ENCODE results near the gene LTBR.
"Not testable (repeated sequence)": the region's sequence is repeated elsewhere in the genome, so short reads cannot be mapped to it uniquely, and the experiment has no call there.

LTBR gene

DNA sequence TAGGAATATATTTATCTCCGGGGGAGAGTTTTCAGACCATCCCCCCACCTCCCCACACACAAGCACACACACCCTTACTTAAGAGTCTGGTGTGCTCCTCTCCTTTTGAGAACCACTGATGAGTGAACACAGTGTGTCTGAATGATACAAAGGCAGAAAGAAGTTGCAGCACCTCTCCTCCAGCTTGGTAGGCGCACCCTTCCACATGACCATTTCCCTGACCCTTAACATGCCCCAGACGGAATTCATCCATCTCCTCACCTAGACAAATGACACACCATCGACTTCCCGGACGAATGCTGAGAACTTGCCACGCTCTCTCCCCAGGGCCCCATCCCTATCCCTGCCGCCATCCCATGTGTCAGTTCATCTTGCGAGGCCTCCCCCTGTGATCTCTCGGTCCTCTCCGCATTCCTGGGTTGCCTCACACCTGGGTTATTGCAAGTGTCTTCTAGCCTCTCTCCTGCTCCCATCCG, 46.0 kb upstream of the LTBR start:
- no peaks in the 10 kb centered on the region for H3K27me3 ChIP-seq (ENCODE audit: low read length)
- no peaks in the 10 kb centered on the region for H3K9me2 ChIP-seq (replicated peaks; ENCODE audit: insufficient read depth, low read length)
- no peaks in the 10 kb centered on the region for H3F3A ChIP-seq (ENCODE audit: insufficient read depth)
- H3K36me3 ChIP-seq (ENCODE audit: low read length): no peaks in the 10 kb centered on the region
- H3K4me3 ChIP-seq (ENCODE audit: insufficient read depth, low read length, poor library complexity, severe bottlenecking): no peak overlapping the region
- H3K27ac ChIP-seq (ENCODE audit: low read depth, low read length): no peak overlapping the region
- no peaks in the 10 kb centered on the region for H4K20me1 ChIP-seq (ENCODE audit: low read depth, low read length)
- H3K4me2 ChIP-seq (ENCODE audit: low read depth, low read length, poor library complexity, severe bottlenecking): no peak overlapping the region
- TF ChIP-seq, protein P1, sequence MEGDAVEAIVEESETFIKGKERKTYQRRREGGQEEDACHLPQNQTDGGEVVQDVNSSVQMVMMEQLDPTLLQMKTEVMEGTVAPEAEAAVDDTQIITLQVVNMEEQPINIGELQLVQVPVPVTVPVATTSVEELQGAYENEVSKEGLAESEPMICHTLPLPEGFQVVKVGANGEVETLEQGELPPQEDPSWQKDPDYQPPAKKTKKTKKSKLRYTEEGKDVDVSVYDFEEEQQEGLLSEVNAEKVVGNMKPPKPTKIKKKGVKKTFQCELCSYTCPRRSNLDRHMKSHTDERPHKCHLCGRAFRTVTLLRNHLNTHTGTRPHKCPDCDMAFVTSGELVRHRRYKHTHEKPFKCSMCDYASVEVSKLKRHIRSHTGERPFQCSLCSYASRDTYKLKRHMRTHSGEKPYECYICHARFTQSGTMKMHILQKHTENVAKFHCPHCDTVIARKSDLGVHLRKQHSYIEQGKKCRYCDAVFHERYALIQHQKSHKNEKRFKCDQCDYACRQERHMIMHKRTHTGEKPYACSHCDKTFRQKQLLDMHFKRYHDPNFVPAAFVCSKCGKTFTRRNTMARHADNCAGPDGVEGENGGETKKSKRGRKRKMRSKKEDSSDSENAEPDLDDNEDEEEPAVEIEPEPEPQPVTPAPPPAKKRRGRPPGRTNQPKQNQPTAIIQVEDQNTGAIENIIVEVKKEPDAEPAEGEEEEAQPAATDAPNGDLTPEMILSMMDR (IDR thresholded peaks at IDR 0.05; ENCODE audit: insufficient read depth, low read length, poor library complexity, severe bottlenecking): no peak
- no peak for TF ChIP-seq EZH2phosphoT487 (conservative IDR thresholded peaks at IDR 0.05; ENCODE audit: low read length)
- H2AFZ ChIP-seq (ENCODE audit: low read depth, low read length, severe bottlenecking): no peak overlapping the region
- no peak overlapping the region for H3K9ac ChIP-seq (ENCODE audit: low read length)
- no peaks in the 10 kb centered on the region for H3K79me2 ChIP-seq (ENCODE audit: insufficient read depth, low read length)
- no peaks in the 10 kb centered on the region for H3K9me3 ChIP-seq (ENCODE audit: insufficient read depth, low read length)

DNA sequence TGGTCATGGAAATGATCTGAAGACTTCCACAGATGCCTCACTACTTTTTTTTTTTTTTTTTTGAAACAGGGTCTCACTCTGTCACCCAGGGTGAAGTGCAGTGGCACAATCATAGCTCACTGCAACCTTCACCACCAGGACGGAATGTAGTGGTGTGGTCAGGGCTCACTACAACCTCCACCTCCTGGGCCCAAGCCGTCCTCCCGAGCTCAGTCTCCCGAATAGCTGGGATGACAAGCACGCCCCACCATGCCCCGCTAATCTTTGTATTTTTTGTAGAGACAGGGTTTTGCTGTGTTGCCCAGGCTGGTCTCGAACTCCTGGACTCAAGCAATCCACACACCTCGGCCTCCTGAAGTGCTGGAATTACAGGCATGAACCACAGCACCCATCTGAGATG, 45.4 kb upstream of the LTBR start:
- not testable (repeated sequence) for H3K36me3 ChIP-seq (ENCODE audit: low read length); H3K4me3 ChIP-seq (ENCODE audit: insufficient read depth, low read length, poor library complexity, severe bottlenecking); H2AFZ ChIP-seq (ENCODE audit: low read depth, low read length, severe bottlenecking); H3K9me3 ChIP-seq (ENCODE audit: insufficient read depth, low read length); H3F3A ChIP-seq (ENCODE audit: insufficient read depth); H3K27me3 ChIP-seq (ENCODE audit: low read length); H3K4me2 ChIP-seq (ENCODE audit: low read depth, low read length, poor library complexity, severe bottlenecking); H3K9me2 ChIP-seq (replicated peaks; ENCODE audit: insufficient read depth, low read length); H3K79me2 ChIP-seq (ENCODE audit: insufficient read depth, low read length); H4K20me1 ChIP-seq (ENCODE audit: low read depth, low read length); H3K27ac ChIP-seq (ENCODE audit: low read depth, low read length); H3K9ac ChIP-seq (ENCODE audit: low read length)

DNA sequence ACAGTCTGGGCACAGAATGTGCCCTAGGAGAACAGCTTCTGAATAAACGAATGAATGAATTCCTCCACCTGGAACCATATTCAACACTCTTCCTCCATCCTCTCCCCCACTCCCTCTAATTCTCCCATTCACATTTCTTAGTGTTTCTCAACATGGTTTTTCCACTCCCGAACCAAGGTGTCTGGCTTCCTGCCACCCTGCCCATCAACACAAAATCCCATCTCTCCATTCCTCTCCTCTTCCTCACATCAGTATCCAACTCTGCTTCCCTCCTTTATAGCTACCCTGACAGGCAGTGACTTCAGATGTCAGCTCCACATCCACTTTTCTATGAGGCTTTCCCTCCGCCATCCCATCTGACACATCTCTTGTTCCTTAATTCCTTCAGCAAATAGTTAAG, 45.0 kb upstream of the LTBR start:
- Histone ChIP-seq H3K4me2 (ENCODE audit: low read depth, low read length, poor library complexity, severe bottlenecking) (no peak overlapping the region), H3K36me3 (ENCODE audit: low read length) (no peaks in the 10 kb centered on the region), H3K79me2 (ENCODE audit: insufficient read depth, low read length) (no peaks in the 10 kb centered on the region), H3K27ac (ENCODE audit: low read depth, low read length) (no peak overlapping the region), H3K9me2 (replicated peaks; ENCODE audit: insufficient read depth, low read length) (no peaks in the 10 kb centered on the region), H3K4me3 (ENCODE audit: insufficient read depth, low read length, poor library complexity, severe bottlenecking) (no peak overlapping the region), H3K27me3 (ENCODE audit: low read length) (no peaks in the 10 kb centered on the region), H4K20me1 (ENCODE audit: low read depth, low read length) (no peaks in the 10 kb centered on the region), H3K9ac (ENCODE audit: low read length) (no peak overlapping the region), H3F3A (ENCODE audit: insufficient read depth) (no peaks in the 10 kb centered on the region), H2AFZ (ENCODE audit: low read depth, low read length, severe bottlenecking) (no peak overlapping the region), H3K9me3 (ENCODE audit: insufficient read depth, low read length) (no peaks in the 10 kb centered on the region)
- no peak for TF ChIP-seq EZH2phosphoT487 (conservative IDR thresholded peaks at IDR 0.05; ENCODE audit: low read length)
- TF ChIP-seq, protein P1 (IDR thresholded peaks at IDR 0.05; ENCODE audit: insufficient read depth, low read length, poor library complexity, severe bottlenecking): no peak

DNA sequence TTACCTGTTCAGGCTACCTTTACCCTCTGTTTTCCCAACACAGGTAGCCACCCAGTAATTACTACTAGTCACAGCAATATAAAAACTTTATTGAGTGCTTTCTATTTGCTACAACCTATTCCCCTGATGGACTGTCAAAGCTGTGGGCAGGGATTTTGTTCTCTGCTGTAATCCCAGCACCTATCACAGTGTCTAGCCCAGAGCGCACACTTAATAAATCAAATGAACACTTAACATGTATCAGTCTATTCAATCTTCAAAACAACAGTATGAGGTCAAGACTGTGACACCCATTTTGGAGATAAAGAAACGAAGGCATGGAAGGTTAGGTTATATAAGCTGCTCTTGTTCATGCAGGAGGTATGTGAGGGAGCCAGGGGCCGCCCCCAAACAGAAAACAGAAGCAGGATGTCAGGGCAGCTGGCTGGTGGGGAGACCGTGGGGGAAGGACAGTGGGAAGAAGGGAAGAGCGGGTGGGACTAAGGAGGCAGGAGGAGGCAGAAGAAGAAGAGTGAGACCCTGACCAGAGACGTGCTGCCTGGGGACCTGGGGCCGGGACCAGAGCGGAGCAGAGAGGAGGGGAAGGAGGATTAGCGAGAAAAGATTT, 43.8 kb upstream of the LTBR start:
- H3K9me2 ChIP-seq (replicated peaks; ENCODE audit: insufficient read depth, low read length): no peaks in the 10 kb centered on the region
- no peaks in the 10 kb centered on the region for H3F3A ChIP-seq (ENCODE audit: insufficient read depth)
- no peaks in the 10 kb centered on the region for H3K9me3 ChIP-seq (ENCODE audit: insufficient read depth, low read length)
- H3K4me3 ChIP-seq (ENCODE audit: insufficient read depth, low read length, poor library complexity, severe bottlenecking): no peak overlapping the region
- no peaks in the 10 kb centered on the region for H3K36me3 ChIP-seq (ENCODE audit: low read length)
- H3K9ac ChIP-seq (ENCODE audit: low read length): no peak overlapping the region
- no peaks in the 10 kb centered on the region for H3K27me3 ChIP-seq (ENCODE audit: low read length)
- H3K79me2 ChIP-seq (ENCODE audit: insufficient read depth, low read length): no peaks in the 10 kb centered on the region
- H3K4me2 ChIP-seq (ENCODE audit: low read depth, low read length, poor library complexity, severe bottlenecking): no peak overlapping the region
- no peak overlapping the region for H3K27ac ChIP-seq (ENCODE audit: low read depth, low read length)
- no peaks in the 10 kb centered on the region for H4K20me1 ChIP-seq (ENCODE audit: low read depth, low read length)
- no peak overlapping the region for H2AFZ ChIP-seq (ENCODE audit: low read depth, low read length, severe bottlenecking)
- no peak for TF ChIP-seq EZH2phosphoT487 (conservative IDR thresholded peaks at IDR 0.05; ENCODE audit: low read length)
- TF ChIP-seq, protein P1 (IDR thresholded peaks at IDR 0.05; ENCODE audit: insufficient read depth, low read length, poor library complexity, severe bottlenecking): no peak

All from SU-DHL-6 (cell line).